DMS 273 (cell line): Measurements from ENCODE around the gene GAN.
"Not testable (repeated sequence)": the region's sequence is repeated elsewhere in the genome, so short reads cannot be mapped to it uniquely, and the experiment has no call there.

ENCODE experiments used
- DNase-seq: peaks from one replicate; lab custom pipeline; 2025; ENCODE audit not compliant: unreplicated experiment; lab: John Stamatoyannopoulos, UW

The GAN gene

GRCh38 chr16:81394966-81395655 is 80.3 kb downstream of the GAN start:
- no peak for DNase-seq

GRCh38 chr16:81397058-81397878 is 82.5 kb downstream of the GAN start:
- no peak for DNase-seq

- DNase-seq, result no peak
These were observed 83.2 kb downstream of the GAN start for GRCh38 chr16:81397879-81398520.

- DNase-seq, result no peak
These were observed 85.1 kb downstream of the GAN start for GRCh38 chr16:81399909-81400308.

- peak; percentile 28 for DNase-seq
These were observed 86.5 kb downstream of the GAN start for GRCh38 chr16:81401035-81401950.

GRCh38 chr16:81403208-81403600 is 88.4 kb downstream of the GAN start:
- DNase-seq, result no peak

- peak; percentile 89 for DNase-seq
These were observed 89.0 kb downstream of the GAN start for GRCh38 chr16:81403601-81404391.

GRCh38 chr16:81405002-81405401 is 90.2 kb downstream of the GAN start:
- not testable (repeated sequence) for DNase-seq

- peak; percentile 52 for DNase-seq
These were observed 90.9 kb downstream of the GAN start for GRCh38 chr16:81405702-81406113.

GRCh38 chr16:81408409-81408950 is 93.7 kb downstream of the GAN start:
- DNase-seq, result no peak

- DNase-seq, result peak; percentile 24
These were observed 94.3 kb downstream of the GAN start for GRCh38 chr16:81409016-81409556.

- DNase-seq, result peak; percentile 36
These were observed 96.0 kb downstream of the GAN start for GRCh38 chr16:81410643-81411293.

GRCh38 chr16:81413245-81413990 is 98.7 kb downstream of the GAN start:
- DNase-seq, result no peak

GRCh38 chr16:81415751-81416150 is 101.0 kb downstream of the GAN start:
- DNase-seq, result no peak

GRCh38 chr16:81416749-81417148 is 102.0 kb downstream of the GAN start:
- no peak for DNase-seq

- DNase-seq, result no peak
These were observed 102.4 kb downstream of the GAN start for GRCh38 chr16:81417210-81417609.

- DNase-seq, result no peak
These were observed 105.0 kb downstream of the GAN start for GRCh38 chr16:81419806-81420205.

- no peak for DNase-seq
These were observed 106.4 kb downstream of the GAN start for GRCh38 chr16:81421126-81421525.
